Right renal pelvis (tissue), 4 donors: ENCODE measurements around the gene MB. TPM values are rescaled to one million over a fixed set of nuclear protein-coding genes. Genes with fewer than 3 reads are reported as not detected.

Experiments used
- DNase-seq, 4 donors: peaks; one replicate each; pipeline ENCODE4 v3.0.0-alpha.2; 2013; ENCODE audit warnings: low read depth in 4 of 4, low spot score in 3 of 4, missing footprints in 1 of 4
- polyA plus RNA-seq, 4 donors: library from polyadenylated mRNA; unstranded; fragments of 120-200 nt; gene quantifications; one replicate each; pipeline ENCODE4 v1.2.1, GENCODE V29; 2013; ENCODE audit not compliant: insufficient read length in 4 of 4

The MB gene
- polyA plus RNA-seq, 4 donors, result 0.06 TPM; not detected in 3

DNA sequence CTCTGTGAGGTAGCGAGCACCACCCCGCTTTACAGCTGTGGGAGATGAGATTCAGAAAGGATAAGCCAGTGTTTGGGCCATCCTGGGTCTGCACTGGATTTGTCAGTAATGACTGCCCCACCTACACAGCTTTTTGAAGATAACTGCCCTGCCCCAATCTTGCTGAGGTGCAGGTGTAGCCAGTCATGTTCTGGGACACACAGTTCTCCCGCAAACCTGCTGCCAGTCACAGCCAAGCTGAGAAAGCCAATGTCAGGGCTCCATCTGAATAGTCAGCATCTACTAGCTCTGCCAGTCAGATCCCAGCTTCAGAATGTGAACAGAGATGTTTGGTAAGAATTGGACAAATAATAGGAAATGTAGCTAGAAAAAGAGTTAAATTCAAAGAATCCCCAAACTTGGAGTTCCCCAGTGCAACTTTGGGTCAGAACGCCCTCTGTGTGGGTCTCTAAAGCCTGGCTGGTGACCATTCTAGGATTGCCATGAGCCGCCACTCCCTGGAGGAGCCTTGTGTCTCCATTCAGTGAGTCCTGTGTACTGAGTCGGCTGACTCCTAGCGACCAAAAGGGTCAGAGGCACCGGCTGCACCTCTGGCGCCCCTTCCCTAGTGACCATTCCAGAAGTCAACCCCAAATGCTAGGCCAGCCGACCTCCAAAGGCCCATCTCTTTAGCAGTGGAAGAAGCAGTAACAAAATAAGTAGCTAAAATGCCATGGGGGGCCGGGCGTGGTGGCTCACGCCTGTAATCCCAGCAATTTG lies 2.4 kb upstream of the MB start:
- DNase-seq, result no peak

DNA sequence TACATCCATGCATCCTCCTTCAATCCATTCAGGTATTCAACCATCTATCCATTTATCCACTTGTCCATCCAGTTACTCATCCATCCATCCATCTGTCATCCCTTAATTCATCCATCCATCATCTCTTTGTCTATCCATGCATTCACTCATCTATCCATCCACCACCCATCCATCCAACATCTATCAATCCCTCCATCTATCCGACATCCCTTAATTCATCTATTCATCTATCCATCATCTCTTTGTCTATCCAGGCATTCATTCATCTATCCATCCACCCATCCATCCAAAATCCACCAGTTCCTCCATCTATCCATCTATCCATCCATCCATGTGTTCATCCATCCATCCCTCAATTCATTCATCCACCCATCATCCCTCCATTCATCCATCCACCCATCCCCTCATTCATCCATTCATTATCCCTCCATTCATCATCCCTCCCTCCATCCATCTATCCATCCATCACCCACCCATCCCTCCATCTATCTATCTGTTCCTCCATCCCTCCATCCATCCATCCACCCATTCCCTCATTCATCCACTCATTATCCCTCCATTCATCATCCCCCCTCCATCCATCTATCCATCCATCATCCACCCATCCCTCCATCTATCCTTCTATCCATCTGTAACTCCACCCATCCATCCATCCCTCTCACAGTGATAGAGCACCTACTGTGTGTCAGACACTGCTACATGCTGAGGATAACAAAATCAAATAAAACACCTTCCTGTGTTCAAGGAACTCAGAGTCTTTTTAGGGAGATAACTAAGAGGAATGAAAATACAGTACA lies 1.5 kb upstream of the MB start:
- DNase-seq, result no peak

DNA sequence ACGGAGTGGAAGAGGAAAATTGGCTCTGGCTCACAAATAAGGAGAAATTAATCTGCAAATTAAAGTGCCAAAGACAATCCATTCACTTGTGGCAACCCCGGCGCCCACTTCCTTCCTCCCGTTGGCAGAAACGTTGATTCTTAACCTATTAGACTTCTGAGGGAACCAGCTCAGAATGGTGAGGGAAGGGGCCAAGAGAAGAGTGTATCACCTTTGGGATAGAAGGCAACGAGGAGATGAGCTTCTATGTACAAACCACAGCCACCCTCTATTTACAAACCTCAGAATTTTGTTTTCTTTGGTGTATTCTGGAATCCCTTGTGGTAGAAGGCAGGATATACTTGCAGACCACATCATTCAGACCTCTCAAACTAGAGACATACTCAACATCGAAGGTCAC lies 1.1 kb downstream of the MB start:
- no peak for DNase-seq

GRCh38 chr22:35615156-35615555 lies 2.0 kb downstream of the MB start:
- no peak for DNase-seq

DNA sequence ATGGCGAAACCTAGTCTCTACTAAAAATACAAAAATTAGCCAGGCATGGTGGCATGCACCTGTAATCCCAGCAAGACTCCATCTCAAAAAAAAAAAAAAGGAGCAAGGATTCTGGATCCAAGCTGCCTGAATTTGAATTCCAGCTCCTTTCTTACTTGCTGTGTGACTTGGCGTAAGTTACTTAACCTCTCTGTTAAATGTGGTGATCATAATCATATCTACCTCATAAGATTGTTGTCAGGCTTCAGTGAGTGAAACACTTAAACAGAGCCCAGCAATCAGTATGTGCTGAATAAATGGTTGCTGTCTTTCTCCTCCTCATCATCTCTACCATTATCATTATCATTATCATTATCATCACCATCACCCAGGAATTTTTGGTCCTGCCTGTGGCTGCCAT lies 2.7 kb downstream of the MB start:
- no peak for DNase-seq

- DNase-seq, result no peak
Measured at GRCh38 chr22:35612903-35613302, 4.2 kb downstream of the MB start.

GRCh38 chr22:35611891-35612576 lies 5.1 kb downstream of the MB start:
- no peak for DNase-seq

DNA sequence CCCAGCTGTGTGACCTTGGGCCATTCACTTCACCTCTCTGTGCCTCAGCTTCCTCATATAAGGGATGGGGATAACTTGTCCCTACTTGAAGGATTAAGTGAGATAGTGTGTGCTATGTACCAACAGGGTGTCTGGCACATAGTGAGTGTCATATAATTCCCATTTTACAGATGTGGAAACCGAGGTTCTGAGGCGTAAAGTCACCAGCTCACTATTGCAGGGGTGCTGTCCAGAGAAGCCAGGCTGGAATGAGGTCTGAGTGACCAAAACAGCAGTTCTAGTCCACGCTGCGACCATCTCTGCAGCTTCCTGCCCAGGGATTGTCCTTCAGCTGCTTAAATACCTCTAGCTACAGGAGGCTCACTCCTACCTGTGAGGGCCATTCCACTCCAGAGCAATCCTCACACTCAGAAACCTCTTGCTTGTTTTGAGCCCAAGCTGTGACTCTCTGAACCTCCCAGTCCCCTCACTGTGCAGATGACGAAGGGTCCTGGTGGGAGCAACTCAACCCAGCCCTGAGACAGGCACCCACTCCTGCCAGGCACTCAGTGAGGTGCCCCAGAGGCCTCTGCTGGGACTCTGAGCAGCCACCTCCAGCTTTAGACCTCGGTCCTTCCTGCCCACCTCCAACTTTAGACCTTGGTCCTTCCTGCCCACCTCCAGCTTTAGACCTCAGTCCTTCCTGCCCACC lies 5.8 kb downstream of the MB start:
- DNase-seq, result no peak

GRCh38 chr22:35610741-35611140 lies 6.4 kb downstream of the MB start:
- no peak for DNase-seq

GRCh38 chr22:35609761-35610160 lies 7.4 kb downstream of the MB start:
- DNase-seq, result no peak

DNA sequence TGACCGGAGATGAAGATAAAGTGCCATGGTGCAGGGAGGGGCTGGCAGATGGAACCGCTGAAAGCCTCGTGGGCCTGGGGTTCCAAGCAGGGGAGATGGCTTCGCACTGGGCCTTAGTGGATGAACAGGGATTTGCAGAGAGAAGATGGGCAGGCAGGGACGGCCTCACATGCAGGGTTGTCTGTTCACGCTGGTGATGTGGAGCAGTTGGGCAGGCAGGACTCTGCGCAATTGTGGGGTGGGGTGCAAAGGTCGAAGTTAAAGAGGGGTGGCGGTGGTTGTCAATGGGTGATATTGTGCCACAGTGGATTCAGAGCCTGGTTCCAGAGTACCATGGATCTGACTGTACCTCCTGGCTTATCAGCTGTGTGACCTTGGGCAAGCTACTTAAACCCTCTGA lies 7.9 kb downstream of the MB start:
- DNase-seq, result no peak

GRCh38 chr22:35608088-35608487 lies 9.0 kb downstream of the MB start:
- DNase-seq, result no peak

DNA sequence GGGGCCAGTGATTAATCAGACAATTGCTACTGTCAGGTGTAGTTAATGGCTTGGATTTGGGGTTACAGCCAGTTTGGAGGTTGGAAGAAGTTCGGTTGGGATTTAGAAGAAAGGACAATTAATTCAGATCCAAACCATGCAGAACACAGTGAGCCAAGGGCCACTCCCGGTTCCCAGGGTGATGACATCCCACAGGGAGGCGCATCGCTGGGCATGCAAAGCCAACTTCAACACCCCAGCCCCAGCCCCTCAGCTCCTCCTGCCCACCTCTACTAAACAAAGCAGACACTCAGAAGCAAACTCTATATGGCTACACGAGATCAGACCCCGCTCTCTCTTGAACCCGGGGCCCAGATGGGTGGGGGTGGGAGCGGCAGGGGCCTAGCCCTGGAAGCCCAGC lies 10.2 kb downstream of the MB start:
- DNase-seq, result no peak

DNA sequence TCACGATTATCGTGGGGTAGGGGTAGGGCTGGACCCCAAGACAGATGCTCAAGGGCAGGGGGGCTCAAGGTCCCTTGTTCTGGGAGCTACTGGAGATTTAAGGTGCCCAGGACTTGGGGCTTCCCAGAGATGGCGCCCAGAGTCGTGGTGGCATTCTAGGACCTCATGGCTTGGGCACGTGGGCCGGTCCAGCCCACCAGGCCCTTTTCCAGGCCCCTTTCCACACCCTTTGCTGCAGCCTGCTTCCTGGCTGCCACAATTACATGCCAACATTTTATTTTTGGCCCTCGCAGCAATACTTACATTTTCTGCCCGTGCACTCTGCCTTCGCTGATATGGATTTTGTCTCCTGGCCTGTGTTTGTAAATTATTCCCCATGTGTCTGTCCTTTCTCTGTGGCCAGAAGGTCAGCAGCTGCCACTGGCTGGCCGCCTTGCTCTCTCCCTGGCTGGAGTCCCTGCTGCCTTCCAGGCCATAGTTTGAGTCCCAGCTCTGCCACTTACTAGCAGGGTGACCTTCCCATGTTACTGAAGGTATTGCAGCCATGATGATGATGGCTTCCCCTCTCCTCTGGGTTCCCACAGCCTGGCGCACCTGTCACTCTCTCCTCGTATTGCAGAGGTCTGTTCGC lies 11.2 kb downstream of the MB start:
- no peak for DNase-seq

DNA sequence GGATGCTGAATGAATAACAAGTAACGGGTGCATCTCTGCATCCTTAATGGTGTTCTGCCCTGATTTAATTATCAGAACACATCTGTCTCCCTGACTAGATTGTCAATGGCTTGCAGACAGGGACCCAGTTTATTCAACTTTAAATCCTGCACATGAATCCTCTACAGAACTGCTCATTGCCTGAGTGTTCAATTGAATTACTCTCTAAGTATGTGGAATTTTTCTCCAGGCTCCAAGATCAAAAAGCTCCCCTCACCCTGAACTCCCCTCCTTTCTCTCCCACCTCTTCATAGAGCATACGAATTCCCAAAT lies 11.8 kb downstream of the MB start:
- no peak for DNase-seq

DNA sequence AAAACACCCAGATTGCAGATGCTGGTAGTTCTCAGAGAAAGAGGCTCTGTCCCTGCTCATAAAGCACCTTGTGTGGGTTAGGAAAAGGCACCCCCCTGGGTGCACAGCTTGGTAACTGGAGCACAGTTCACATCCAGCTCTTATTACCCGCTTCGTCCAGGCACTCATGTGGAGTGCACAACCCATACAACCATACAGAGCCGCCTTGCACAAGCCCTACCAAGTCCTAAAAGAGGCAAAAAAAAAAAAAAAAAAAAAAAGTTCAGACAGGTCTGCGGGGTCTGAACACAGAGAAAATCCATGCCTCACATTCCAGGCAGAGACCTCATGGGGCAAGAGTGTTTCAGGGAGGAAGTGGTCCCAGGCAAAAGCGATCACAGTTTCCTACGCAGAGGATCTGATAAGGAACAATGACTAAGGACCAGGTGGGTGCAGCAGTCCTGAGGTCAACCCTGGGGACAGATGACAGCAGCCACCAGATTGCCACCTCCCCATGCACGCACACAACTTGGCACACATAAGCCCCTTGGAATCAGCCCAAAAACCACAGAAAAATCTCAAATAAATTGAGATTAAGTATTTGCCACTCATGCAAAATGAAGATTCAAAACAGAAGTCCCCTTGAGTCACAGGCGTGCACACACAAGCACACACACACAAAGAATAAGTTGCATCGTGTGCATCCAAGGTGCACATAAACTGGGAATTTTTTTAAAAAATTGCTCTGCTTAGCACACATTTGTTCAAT lies 12.3 kb downstream of the MB start:
- DNase-seq, result no peak

DNA sequence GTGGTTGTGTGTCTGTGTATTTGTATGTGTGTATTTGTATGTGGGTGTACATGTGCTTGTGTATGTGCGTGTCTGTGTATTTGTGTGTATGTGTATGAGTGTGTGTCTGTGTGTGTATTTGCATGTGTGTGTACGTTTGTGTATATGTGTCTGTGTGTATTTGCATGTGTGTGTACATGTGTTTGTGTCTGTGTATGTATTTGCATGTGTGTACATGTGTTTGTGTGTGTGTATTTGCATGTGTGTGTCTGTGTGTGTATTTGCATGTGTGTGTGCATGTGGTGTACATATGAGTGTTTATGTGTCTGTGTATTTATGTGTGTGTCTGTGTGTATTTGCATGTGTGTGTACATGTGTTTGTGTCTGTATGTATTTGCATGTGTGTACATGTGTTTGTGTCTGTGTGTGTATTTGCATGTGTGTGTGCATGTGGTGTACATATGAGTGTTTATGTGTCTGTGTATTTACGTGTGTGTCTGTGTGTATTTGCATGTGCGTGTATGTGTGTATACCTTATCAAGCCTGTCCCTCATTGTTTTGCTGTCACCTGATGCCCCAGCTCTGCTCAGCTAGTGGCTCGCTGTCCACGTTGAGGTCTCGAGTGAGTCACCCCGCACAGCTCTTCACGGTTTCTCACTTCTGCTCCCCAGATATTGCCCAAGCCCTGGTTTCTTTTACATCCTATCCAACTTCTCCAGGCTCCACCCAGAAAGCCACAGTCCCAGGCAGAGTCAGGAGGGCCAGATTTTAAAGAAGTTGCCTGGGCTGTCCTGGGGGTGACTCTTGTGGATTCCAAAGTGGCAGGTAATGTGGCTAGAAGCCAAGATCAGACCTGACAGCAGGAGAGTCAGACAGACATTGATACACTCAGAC lies 15.2 kb downstream of the MB start:
- no peak for DNase-seq

- no peak for DNase-seq
Measured at GRCh38 chr22:35601013-35601580, 16.0 kb downstream of the MB start.

GRCh38 chr22:35600476-35600875 lies 16.7 kb downstream of the MB start:
- DNase-seq, result no peak
